ENCODE measurements around the gene ELMO3.

GRCh38 chr16:67252609-67253497 lies 53.9 kb downstream of the ELMO3 start:
- no peak for TF ChIP-seq ZBTB7A (tag by site-specific recombination; IDR thresholded peaks at IDR 0.05; ENCODE audit: low read depth)
- TF ChIP-seq, protein P1, sequence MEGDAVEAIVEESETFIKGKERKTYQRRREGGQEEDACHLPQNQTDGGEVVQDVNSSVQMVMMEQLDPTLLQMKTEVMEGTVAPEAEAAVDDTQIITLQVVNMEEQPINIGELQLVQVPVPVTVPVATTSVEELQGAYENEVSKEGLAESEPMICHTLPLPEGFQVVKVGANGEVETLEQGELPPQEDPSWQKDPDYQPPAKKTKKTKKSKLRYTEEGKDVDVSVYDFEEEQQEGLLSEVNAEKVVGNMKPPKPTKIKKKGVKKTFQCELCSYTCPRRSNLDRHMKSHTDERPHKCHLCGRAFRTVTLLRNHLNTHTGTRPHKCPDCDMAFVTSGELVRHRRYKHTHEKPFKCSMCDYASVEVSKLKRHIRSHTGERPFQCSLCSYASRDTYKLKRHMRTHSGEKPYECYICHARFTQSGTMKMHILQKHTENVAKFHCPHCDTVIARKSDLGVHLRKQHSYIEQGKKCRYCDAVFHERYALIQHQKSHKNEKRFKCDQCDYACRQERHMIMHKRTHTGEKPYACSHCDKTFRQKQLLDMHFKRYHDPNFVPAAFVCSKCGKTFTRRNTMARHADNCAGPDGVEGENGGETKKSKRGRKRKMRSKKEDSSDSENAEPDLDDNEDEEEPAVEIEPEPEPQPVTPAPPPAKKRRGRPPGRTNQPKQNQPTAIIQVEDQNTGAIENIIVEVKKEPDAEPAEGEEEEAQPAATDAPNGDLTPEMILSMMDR (tag by site-specific recombination; IDR thresholded peaks at IDR 0.05) = no peak
- TF ChIP-seq, protein P2, sequence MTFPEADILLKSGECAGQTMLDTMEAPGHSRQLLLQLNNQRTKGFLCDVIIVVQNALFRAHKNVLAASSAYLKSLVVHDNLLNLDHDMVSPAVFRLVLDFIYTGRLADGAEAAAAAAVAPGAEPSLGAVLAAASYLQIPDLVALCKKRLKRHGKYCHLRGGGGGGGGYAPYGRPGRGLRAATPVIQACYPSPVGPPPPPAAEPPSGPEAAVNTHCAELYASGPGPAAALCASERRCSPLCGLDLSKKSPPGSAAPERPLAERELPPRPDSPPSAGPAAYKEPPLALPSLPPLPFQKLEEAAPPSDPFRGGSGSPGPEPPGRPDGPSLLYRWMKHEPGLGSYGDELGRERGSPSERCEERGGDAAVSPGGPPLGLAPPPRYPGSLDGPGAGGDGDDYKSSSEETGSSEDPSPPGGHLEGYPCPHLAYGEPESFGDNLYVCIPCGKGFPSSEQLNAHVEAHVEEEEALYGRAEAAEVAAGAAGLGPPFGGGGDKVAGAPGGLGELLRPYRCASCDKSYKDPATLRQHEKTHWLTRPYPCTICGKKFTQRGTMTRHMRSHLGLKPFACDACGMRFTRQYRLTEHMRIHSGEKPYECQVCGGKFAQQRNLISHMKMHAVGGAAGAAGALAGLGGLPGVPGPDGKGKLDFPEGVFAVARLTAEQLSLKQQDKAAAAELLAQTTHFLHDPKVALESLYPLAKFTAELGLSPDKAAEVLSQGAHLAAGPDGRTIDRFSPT (tag by site-specific recombination; IDR thresholded peaks at IDR 0.05) = no peak
- TF ChIP-seq ZNF239 (tag by site-specific recombination; IDR thresholded peaks at IDR 0.05) = no peak
- TF ChIP-seq RBAK (tag by site-specific recombination; IDR thresholded peaks at IDR 0.05) = no peak
- TF ChIP-seq, protein P3, sequence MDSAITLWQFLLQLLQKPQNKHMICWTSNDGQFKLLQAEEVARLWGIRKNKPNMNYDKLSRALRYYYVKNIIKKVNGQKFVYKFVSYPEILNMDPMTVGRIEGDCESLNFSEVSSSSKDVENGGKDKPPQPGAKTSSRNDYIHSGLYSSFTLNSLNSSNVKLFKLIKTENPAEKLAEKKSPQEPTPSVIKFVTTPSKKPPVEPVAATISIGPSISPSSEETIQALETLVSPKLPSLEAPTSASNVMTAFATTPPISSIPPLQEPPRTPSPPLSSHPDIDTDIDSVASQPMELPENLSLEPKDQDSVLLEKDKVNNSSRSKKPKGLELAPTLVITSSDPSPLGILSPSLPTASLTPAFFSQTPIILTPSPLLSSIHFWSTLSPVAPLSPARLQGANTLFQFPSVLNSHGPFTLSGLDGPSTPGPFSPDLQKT (IDR thresholded peaks at IDR 0.05; ENCODE audit: borderline replicate concordance, low read depth, low read length) = no peak
- TF ChIP-seq MEIS1 (CRISPR knock-in tag; IDR thresholded peaks at IDR 0.05; ENCODE audit: borderline replicate concordance) = no peak
- no peak for TF ChIP-seq ZNF623 (tag by site-specific recombination; IDR thresholded peaks at IDR 0.05)
- TF ChIP-seq ZNF223 (tag by site-specific recombination; IDR thresholded peaks at IDR 0.05) = no peak
- no peak for TF ChIP-seq GLIS2 (tag by site-specific recombination; IDR thresholded peaks at IDR 0.05)
- no peak for TF ChIP-seq KLF9 (tag by site-specific recombination; IDR thresholded peaks at IDR 0.05; ENCODE audit: low read depth)
- TF ChIP-seq ZNF391 (tag by site-specific recombination; IDR thresholded peaks at IDR 0.05; ENCODE audit: borderline replicate concordance, low read depth) = no peak
- no peak for TF ChIP-seq ZNF596 (tag by site-specific recombination; IDR thresholded peaks at IDR 0.05)
